Mononuclear cell (primary cell): ENCODE results near the gene BRF1. TPM values are rescaled to one million over a fixed set of nuclear protein-coding genes. Genes with fewer than 3 reads are reported as not detected.

Source experiments
- H3K27me3 ChIP-seq: 2 replicates; pipeline ENCODE4 v1.6.0; 2011; ENCODE audit warnings: low read length, control low read depth; ENCODE audit not compliant: insufficient read depth
- H3K4me1 ChIP-seq: 2 replicates; pipeline ENCODE4 v1.5.1; 2011; ENCODE audit warnings: mild to moderate bottlenecking, low read length, control low read depth; ENCODE audit not compliant: insufficient read depth
- H3K4me3 ChIP-seq: 2 replicates; pipeline ENCODE4 v1.5.1; 2011; ENCODE audit warnings: mild to moderate bottlenecking, low read length, moderate library complexity
- H3K9me3 ChIP-seq: 2 replicates; pipeline ENCODE4 v1.5.1; 2011; ENCODE audit warnings: low read depth, mild to moderate bottlenecking, control low read depth, low read length
- total RNA-seq: library from RNA; depleted of rRNA; stranded (reverse); fragments of >200 nt; gene quantifications from one replicate; pipeline ENCODE4 v1.2.3, GENCODE V29; 2012

BRF1 gene
- total RNA-seq, 1 donor: 39.7 TPM

GRCh38 chr14:105273062-105273461 is 27.7 kb downstream of the BRF1 start:
- Histone ChIP-seq H3K9me3 (no peaks in the 10 kb centered on the region), H3K27me3 (no peaks in the 10 kb centered on the region)

DNA sequence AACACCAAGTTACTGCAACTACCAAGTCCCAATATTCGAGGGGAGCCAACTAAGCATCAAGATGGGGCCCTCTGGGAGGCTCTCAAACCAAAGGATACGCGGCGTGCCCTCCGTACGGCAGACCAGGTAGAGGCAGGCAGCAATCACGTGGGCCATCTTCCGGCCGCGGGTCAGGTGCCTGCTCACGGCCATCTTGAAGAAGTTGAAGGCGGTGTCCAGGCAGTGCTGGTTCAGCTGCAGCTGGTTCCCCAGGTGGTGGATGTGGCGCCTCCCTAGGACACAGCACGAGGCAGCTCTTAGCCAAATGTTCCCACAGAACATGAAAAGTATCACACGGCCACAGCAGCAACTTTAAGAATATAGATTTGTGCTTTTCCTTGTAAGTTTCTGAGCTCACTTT is 28.2 kb downstream of the BRF1 start:
- Histone ChIP-seq H3K9me3 (no peaks in the 10 kb centered on the region), H3K27me3 (no peaks in the 10 kb centered on the region), H3K4me3 (no peak overlapping the region), H3K4me1 (no peaks in the 10 kb centered on the region)

More at GRCh38 chr14:105273062-105273461, 27.7 kb downstream of the BRF1 start:
- no peak overlapping the region for H3K4me3 ChIP-seq
- peaks cover 2% of the 10 kb centered on the region for H3K4me1 ChIP-seq

- H3K27me3 ChIP-seq: no peaks in the 10 kb centered on the region
- H3K4me3 ChIP-seq: no peak overlapping the region
- no peaks in the 10 kb centered on the region for H3K4me1 ChIP-seq
- H3K9me3 ChIP-seq: no peaks in the 10 kb centered on the region
Observed at GRCh38 chr14:105271224-105271890, 29.4 kb downstream of the BRF1 start.

DNA sequence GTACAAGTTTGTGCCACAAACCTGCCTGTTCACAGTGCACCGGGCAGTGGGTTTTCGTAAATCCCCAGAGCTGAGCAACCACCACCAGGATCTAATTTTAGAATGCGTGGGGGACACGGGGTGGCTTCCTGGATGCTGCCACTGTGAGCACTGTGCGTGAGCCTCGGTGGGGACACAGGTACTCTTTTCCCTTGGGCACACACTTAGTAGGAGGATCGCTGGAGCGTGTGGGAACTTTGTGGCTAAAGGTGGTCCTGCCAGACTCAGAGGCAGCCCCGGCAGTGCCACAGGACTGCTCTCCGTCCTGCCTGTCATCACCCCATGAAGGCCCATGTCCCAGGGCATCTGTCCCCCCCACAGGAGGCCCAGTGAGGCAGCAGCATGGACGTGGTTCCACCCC is 31.4 kb downstream of the BRF1 start:
- no peak overlapping the region for H3K4me3 ChIP-seq
- H3K4me1 ChIP-seq: no peaks in the 10 kb centered on the region
- no peaks in the 10 kb centered on the region for H3K27me3 ChIP-seq
- no peaks in the 10 kb centered on the region for H3K9me3 ChIP-seq

GRCh38 chr14:105268736-105269354 is 32.0 kb downstream of the BRF1 start:
- Histone ChIP-seq H3K4me3 (no peak overlapping the region), H3K9me3 (no peaks in the 10 kb centered on the region), H3K4me1 (no peaks in the 10 kb centered on the region), H3K27me3 (no peaks in the 10 kb centered on the region)

- H3K9me3 ChIP-seq: no peaks in the 10 kb centered on the region
- no peaks in the 10 kb centered on the region for H3K4me1 ChIP-seq
- no peaks in the 10 kb centered on the region for H3K27me3 ChIP-seq
- H3K4me3 ChIP-seq: no peak overlapping the region
Observed at GRCh38 chr14:105267820-105268548, 32.8 kb downstream of the BRF1 start.

DNA sequence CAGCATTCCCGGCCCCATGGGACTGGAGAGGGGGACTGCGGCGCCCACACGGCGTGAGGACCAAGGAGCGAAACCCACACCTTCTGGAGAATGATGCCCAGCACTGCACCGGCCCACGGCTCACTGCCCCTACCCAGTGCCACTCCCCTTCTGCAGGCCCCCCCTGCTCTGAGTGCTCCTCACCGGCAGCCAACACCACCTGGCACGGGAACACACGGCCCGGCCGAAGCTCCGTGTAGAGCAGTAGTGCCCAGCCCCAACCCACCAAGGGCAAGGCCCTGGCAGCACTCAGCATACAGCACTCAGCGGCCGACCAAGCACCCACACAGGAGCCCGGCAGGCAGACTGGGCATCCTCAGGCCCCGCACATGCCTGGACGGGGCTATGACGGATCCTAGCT is 39.0 kb downstream of the BRF1 start:
- no peaks in the 10 kb centered on the region for H3K27me3 ChIP-seq
- no peak overlapping the region for H3K4me3 ChIP-seq
- no peaks in the 10 kb centered on the region for H3K4me1 ChIP-seq
- H3K9me3 ChIP-seq: no peaks in the 10 kb centered on the region

DNA sequence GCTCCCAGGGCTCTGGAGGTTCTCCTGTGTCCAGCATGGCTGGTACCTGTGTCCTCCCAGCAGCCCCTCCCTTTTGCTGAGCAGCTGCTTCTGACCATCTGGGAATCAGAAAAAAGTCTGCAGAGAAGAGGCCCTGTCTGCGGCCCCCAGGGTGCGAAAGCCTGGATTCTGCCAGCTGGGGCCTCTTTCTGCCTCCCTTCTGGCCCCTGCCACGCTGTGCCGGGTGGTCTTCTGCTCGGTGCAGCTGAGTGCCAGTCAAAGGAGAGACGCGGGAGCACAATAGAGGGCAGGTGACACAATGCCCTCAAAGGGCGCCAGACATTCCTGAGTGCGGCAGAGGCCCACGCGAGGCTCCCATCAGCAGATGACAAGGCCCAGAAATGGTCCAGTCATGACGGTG is 39.8 kb downstream of the BRF1 start:
- Histone ChIP-seq H3K4me1 (no peaks in the 10 kb centered on the region), H3K27me3 (no peaks in the 10 kb centered on the region), H3K4me3 (no peak overlapping the region), H3K9me3 (no peaks in the 10 kb centered on the region)

DNA sequence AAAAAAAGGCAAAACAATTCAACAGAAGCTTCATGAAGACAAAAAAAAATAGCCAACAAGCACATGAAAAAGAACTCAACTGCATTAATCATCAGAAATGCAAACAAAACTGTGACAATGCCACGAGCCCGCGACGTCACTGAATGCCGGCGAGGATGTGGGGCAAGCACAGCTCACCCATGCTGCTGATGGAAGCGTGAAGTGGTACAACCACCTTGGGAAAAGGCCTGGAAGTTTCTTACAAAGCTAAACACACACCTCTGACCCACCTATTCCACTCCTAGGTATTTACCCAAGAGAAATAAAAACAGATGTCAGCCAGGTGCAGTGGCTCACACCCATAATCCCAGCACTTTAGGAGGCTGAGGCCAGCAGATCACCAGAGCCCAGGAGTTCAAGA is 42.0 kb downstream of the BRF1 start:
- H3K9me3 ChIP-seq: no peaks in the 10 kb centered on the region
- peaks cover 7% of the 10 kb centered on the region for H3K4me1 ChIP-seq
- no peaks in the 10 kb centered on the region for H3K27me3 ChIP-seq
- no peak overlapping the region for H3K4me3 ChIP-seq

DNA sequence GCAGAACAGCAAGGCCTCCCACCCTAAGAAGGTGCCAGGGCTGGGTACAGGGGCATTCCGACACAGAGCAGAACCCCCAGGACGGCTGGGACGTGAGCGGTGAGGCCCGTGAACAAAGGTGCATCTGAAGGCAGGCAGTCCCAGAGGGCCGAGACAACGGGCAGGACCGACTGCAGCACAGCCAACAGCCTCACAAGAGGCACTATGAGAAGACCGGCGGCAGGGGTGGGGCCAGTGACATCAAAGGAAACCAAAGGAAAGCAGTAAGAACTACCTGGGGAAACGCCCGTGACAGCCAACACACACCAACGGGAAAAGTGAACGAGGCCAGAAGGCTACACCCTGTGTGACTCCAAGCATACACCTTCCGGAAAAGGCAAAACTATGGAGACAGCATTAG is 43.3 kb downstream of the BRF1 start:
- Histone ChIP-seq H3K9me3 (no peaks in the 10 kb centered on the region), H3K4me3 (no peak overlapping the region), H3K4me1 (peaks cover 7% of the 10 kb centered on the region)

DNA sequence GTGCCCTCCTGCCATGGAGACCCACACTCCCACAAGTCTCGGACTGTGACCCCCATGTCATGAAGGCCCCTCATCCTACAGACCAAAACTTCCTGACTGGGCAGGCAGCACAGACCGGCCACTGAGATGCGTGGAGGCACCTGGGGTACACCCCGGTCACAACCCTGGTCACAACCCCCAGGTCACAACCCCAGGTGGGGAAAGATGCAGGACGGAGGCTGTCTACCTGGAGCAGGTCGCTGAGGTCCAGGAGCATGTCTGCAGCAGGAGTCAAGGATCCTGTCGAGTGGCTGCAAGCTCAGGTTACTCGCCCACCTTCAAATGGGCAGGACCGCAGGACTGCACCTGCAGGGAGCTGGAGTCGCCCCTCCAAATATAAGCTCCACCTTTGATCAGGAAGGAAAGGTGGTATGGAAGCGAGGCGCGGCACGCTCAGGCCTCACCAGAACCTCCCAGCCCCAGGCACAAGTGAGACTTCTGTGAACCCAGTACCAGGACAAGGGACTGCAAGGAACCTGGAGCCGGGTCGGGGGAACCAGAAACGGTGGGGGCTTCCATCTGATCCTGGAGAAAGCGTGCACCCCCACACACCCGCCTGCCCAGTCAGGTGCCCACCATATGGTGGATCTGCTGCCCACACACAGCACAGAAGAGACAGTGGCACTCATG is 44.4 kb downstream of the BRF1 start:
- Histone ChIP-seq H3K9me3 (no peaks in the 10 kb centered on the region), H3K4me1 (peaks cover 7% of the 10 kb centered on the region), H3K27me3 (no peaks in the 10 kb centered on the region), H3K4me3 (no peak overlapping the region)

More for the DNA sequence above, 43.3 kb downstream of the BRF1 start:
- H3K27me3 ChIP-seq: no peaks in the 10 kb centered on the region

GRCh38 chr14:105255021-105255507 is 45.7 kb downstream of the BRF1 start:
- no peaks in the 10 kb centered on the region for H3K9me3 ChIP-seq
- H3K4me1 ChIP-seq: peaks cover 7% of the 10 kb centered on the region
- H3K4me3 ChIP-seq: no peak overlapping the region
- no peaks in the 10 kb centered on the region for H3K27me3 ChIP-seq

DNA sequence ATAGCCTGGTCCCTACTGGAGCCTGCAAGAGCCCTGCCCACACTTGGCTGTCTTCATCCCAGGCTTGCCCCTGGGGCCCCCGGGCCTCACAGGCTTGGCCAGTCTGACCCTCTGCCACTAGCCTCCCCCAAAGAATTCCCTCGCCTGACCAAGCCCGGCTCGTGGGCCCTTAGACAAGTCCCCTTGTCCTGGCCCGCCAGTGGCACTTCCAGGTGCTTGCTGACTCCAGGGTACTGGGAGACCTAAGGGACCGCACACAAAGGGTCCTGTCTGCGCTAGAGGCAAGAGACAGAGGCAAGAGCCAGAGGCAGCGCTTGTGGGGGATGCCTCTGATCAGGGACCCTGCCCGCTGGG is 47.5 kb downstream of the BRF1 start:
- no peaks in the 10 kb centered on the region for H3K27me3 ChIP-seq
- H3K9me3 ChIP-seq: no peaks in the 10 kb centered on the region
- H3K4me3 ChIP-seq: no peak overlapping the region
- H3K4me1 ChIP-seq: peaks cover 15% of the 10 kb centered on the region

- Histone ChIP-seq H3K4me1 (peaks cover 20% of the 10 kb centered on the region), H3K27me3 (no peaks in the 10 kb centered on the region), H3K9me3 (no peaks in the 10 kb centered on the region), H3K4me3 (no peak overlapping the region)
Observed at GRCh38 chr14:105252552-105253328, 48.1 kb downstream of the BRF1 start.
